Erythroblast (primary cell): ENCODE results near the gene TREM1.

Experiments used
- GATA1 ChIP-seq: IDR thresholded peaks from 2 replicates; pipeline ENCODE4 v1.6.1; 2011; ENCODE audit warnings: low read depth, mild to moderate bottlenecking, control low read depth, low read length, moderate library complexity
- POLR2A ChIP-seq: IDR thresholded peaks from 2 replicates; pipeline ENCODE4 v1.6.1; 2011; ENCODE audit warnings: mild to moderate bottlenecking, low read length

- TF ChIP-seq POLR2A (no peak), GATA1 (no peak)
These were observed 23.2 kb downstream of the TREM1 start for GRCh38 chr6:41263267-41263666.
